ENCODE data around the gene LCLAT1.

LCLAT1 gene

DNA sequence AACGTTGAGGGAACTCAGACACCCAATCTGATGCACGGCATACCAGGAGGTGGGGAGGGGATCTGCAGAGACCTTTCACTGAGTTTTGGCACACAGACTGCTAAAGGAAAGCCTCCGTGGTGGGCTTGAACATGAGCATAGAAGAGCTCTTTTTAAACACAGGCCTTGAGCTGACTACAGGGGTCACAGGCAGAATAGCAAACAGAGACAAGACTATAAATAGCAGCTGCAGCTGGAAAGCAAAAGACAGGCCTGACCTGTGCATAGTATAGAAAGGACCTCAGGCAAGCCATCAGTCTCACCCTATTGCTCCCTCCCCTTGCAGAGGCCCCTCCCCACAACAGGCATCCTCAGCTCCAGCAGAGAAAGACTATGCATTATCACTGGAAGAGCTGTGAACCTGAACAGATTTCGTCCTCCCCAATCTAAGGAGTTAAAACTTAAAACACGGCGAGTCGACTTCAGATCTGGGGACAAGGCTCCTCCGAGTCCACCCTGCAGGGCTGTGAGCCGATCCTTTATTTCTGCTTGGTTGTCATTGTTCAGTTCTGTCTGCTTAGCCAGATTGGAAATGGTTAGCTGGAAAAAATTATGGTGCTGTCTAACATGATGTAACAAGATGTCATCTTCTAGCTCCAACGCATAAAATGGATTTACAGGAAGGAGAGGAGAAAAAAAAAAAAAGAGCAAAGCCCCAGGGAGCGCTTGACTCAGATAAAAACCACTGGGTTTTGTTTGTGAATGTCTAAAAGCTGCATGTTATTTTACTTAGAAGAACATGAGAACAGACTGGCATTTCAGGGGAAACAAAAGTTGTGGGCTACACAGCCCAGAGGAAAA lies 25.2 kb upstream of the LCLAT1 start:
- no peak for TF ChIP-seq EZH2phosphoT487 (IDR thresholded peaks at IDR 0.05; ENCODE audit: borderline replicate concordance)
- no peak for TF ChIP-seq CTCF (conservative IDR thresholded peaks at IDR 0.05; ENCODE audit: low read length)
- H3K79me2 ChIP-seq (ENCODE audit: insufficient read depth, low read length), result no peaks in the 10 kb centered on the region
- H2AFZ ChIP-seq (ENCODE audit: low read length), result peak overlapping the region; percentile 60
- H3K4me1 ChIP-seq (ENCODE audit: insufficient read depth, low read length, poor library complexity, severe bottlenecking), result peaks cover 24% of the 10 kb centered on the region
- H3K9me3 ChIP-seq (ENCODE audit: insufficient read depth, low read depth, low read length), result no peaks in the 10 kb centered on the region
- peak overlapping the region; percentile 35 for H3K4me3 ChIP-seq (ENCODE audit: low read length, poor library complexity, severe bottlenecking)
- no peaks in the 10 kb centered on the region for H3K9me2 ChIP-seq (replicated peaks; ENCODE audit: low read depth, low read length)
- peak overlapping the region; percentile 9 for H3K9ac ChIP-seq (ENCODE audit: low read depth, low read length, poor library complexity, severe bottlenecking)
- H3F3A ChIP-seq (ENCODE audit: low read depth), result no peaks in the 10 kb centered on the region
- H3K27me3 ChIP-seq (ENCODE audit: insufficient read depth, low read length, poor library complexity, severe bottlenecking), result no peaks in the 10 kb centered on the region
- peak overlapping the region; percentile 59 for H3K4me2 ChIP-seq (ENCODE audit: low read depth, low read length, poor library complexity, severe bottlenecking)
- no peaks in the 10 kb centered on the region for H3K36me3 ChIP-seq (ENCODE audit: insufficient read depth, low read length)
- no peaks in the 10 kb centered on the region for H4K20me1 ChIP-seq (ENCODE audit: insufficient read depth, low read length, poor library complexity, severe bottlenecking)

DNA sequence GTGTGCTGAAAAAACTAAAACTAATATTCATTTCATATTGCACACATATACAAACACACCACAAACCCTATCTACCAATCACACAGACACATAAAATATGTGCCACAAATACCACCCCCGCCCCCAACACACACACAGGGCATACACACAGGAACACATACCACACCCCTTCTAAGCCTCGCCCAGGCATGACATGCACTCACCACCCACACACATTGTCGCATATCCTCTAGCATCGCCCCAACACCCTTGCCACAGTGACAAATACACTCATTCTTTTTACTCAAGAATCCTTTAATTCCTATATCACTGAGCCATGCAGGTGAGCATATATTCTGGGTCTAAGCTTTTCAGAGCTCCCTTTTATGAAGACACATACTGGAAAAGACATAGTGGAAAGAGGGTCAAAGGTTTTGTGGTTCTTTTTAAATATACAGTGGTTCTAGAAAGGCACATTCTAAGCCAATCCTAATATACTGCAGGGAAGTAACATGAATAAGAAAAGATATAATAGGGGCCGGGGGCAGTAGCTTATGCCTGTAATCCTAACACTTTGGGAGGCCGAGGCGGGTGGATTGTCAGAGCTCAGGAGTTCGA lies 24.5 kb upstream of the LCLAT1 start:
- Histone ChIP-seq H3K9me3 (ENCODE audit: insufficient read depth, low read depth, low read length) (no peaks in the 10 kb centered on the region), H3K36me3 (ENCODE audit: insufficient read depth, low read length) (no peaks in the 10 kb centered on the region), H3K9ac (ENCODE audit: low read depth, low read length, poor library complexity, severe bottlenecking) (peak overlapping the region; percentile 9), H3K9me2 (replicated peaks; ENCODE audit: low read depth, low read length) (no peaks in the 10 kb centered on the region), H4K20me1 (ENCODE audit: insufficient read depth, low read length, poor library complexity, severe bottlenecking) (no peaks in the 10 kb centered on the region), H3K27me3 (ENCODE audit: insufficient read depth, low read length, poor library complexity, severe bottlenecking) (no peaks in the 10 kb centered on the region), H3K4me1 (ENCODE audit: insufficient read depth, low read length, poor library complexity, severe bottlenecking) (peaks cover 24% of the 10 kb centered on the region), H3K4me3 (ENCODE audit: low read length, poor library complexity, severe bottlenecking) (peak overlapping the region; percentile 35), H2AFZ (ENCODE audit: low read length) (peak overlapping the region; percentile 60), H3K79me2 (ENCODE audit: insufficient read depth, low read length) (no peaks in the 10 kb centered on the region), H3F3A (ENCODE audit: low read depth) (no peaks in the 10 kb centered on the region), H3K4me2 (ENCODE audit: low read depth, low read length, poor library complexity, severe bottlenecking) (peak overlapping the region; percentile 59)
- TF ChIP-seq EZH2phosphoT487 (IDR thresholded peaks at IDR 0.05; ENCODE audit: borderline replicate concordance) (no peak), CTCF (conservative IDR thresholded peaks at IDR 0.05; ENCODE audit: low read length) (no peak)

DNA sequence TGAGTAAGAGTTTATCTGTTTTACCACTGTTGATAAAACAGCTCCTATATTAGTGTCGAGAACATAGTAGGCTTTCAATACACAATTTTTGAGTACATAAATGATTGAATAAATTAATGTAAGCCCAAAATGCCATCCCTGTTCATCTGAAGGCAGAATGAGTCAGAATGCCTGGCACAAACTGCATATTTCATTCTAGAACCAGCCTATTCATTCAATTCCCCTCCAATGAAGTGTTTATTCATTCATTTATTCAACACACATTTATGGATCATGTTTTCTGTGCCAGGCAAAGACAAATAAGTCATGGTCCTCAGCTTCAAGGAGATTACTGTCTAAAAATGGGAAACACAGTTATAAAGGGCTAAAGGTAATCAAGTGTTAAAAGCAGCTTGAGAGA lies 22.8 kb upstream of the LCLAT1 start:
- Histone ChIP-seq H3K4me2 (ENCODE audit: low read depth, low read length, poor library complexity, severe bottlenecking) (no peak overlapping the region), H3K9me3 (ENCODE audit: insufficient read depth, low read depth, low read length) (no peaks in the 10 kb centered on the region), H3K36me3 (ENCODE audit: insufficient read depth, low read length) (no peaks in the 10 kb centered on the region), H3F3A (ENCODE audit: low read depth) (no peaks in the 10 kb centered on the region), H3K4me1 (ENCODE audit: insufficient read depth, low read length, poor library complexity, severe bottlenecking) (peaks cover 24% of the 10 kb centered on the region), H3K9ac (ENCODE audit: low read depth, low read length, poor library complexity, severe bottlenecking) (no peak overlapping the region), H3K27me3 (ENCODE audit: insufficient read depth, low read length, poor library complexity, severe bottlenecking) (no peaks in the 10 kb centered on the region), H2AFZ (ENCODE audit: low read length) (no peak overlapping the region), H3K9me2 (replicated peaks; ENCODE audit: low read depth, low read length) (no peaks in the 10 kb centered on the region), H3K4me3 (ENCODE audit: low read length, poor library complexity, severe bottlenecking) (no peak overlapping the region), H3K79me2 (ENCODE audit: insufficient read depth, low read length) (no peaks in the 10 kb centered on the region), H4K20me1 (ENCODE audit: insufficient read depth, low read length, poor library complexity, severe bottlenecking) (no peaks in the 10 kb centered on the region)
- TF ChIP-seq EZH2phosphoT487 (IDR thresholded peaks at IDR 0.05; ENCODE audit: borderline replicate concordance) (no peak), CTCF (conservative IDR thresholded peaks at IDR 0.05; ENCODE audit: low read length) (no peak)

Measured in Loucy (cell line).